Kidney (tissue), 14 donors: ENCODE results near the gene ZNF277. TPM values are rescaled to one million over a fixed set of nuclear protein-coding genes. Genes with fewer than 3 reads are reported as not detected.

Experiments
- DNase-seq, 5 donors: peaks; one replicate each; pipeline ENCODE4 v3.0.0-alpha.2; 2013 to 2020
- FAIRE-seq: peaks from 2 replicates; lab custom pipeline; 2012; peaks lifted over from hg19 to GRCh38; lab: Jason Lieb, UNC
- H3K27ac ChIP-seq, 2 donors: one replicate each; pipeline ENCODE4 v1.7.0; 2013; ENCODE audit warnings: low read depth in 2 of 2, low read length in 2 of 2, inconsistent platforms in 1 of 2
- H3K27me3 ChIP-seq: one replicate; pipeline ENCODE4 v1.7.1; 2013; ENCODE audit warnings: low read length, inconsistent platforms; ENCODE audit not compliant: control insufficient read depth, insufficient read depth
- H3K36me3 ChIP-seq, 3 donors: one replicate each; pipeline versions ENCODE4 v1.7.0 to v1.7.1; 2013; ENCODE audit warnings: low read length in 3 of 3, control low read depth in 1 of 3, inconsistent platforms in 1 of 3; ENCODE audit not compliant: insufficient read depth in 3 of 3, control insufficient read depth in 2 of 3
- H3K4me1 ChIP-seq, 3 donors: one replicate each; pipeline versions ENCODE4 v1.7.0 to v1.7.1; 2013; ENCODE audit warnings: low read length in 3 of 3, inconsistent platforms in 1 of 3, low read depth in 1 of 3; ENCODE audit not compliant: control insufficient read depth in 2 of 3, insufficient read depth in 2 of 3
- H3K4me3 ChIP-seq, 3 donors: one replicate each; pipeline versions ENCODE4 v1.7.0 to v1.8.1; 2013; ENCODE audit warnings: low read length in 3 of 3, control low read depth in 1 of 3, inconsistent platforms in 1 of 3
- H3K9ac ChIP-seq, 3 donors: one replicate each; pipeline versions ENCODE4 v1.7.0 to v1.7.1; 2013; ENCODE audit warnings: low read length in 3 of 3, control low read depth in 1 of 3, inconsistent platforms in 1 of 3
- H3K9me3 ChIP-seq, 3 donors: one replicate each; pipeline versions ENCODE4 v1.7.0 to v1.7.1; 2013; ENCODE audit warnings: low read length in 3 of 3, control low read depth in 1 of 3, inconsistent platforms in 1 of 3; ENCODE audit not compliant: control insufficient read depth in 2 of 3, insufficient read depth in 1 of 3
- CTCF ChIP-seq: IDR thresholded peaks from 3 replicates; pipeline ENCODE4 v1.5.1; 2012; ENCODE audit warnings: mild to moderate bottlenecking, moderate library complexity, borderline replicate concordance; ENCODE audit not compliant: insufficient read depth; ENCODE audit errors: extremely low read depth
- intact Hi-C: fragments of 100-400 bp; cut with DNase I; formaldehyde crosslinking; loops from one replicate; pipeline ENCODE4 v1.11.1; 2022
- polyA plus RNA-seq: library from polyadenylated mRNA; stranded (reverse); fragments of 350-450 nt; fragmentation: Illumina TruSeq; extraction: RNeasy Lipid Tissue Mini Kit (QIAGEN cat#74804); gene quantifications from one replicate; pipeline ENCODE4 v1.2.3, GENCODE V29; 2014; ENCODE audit warnings: low read depth, low replicate concordance; ENCODE audit not compliant: insufficient read depth
- total RNA-seq: library from RNA; stranded (reverse); fragmentation: NEBNext Ultra II Directional; extraction: Animal tissue kit (Norgen Biotek cat#: 25700); gene quantifications from one replicate; pipeline ENCODE4 v1.2.1, GENCODE V29; 2021
- donor health status: control.
- donor health status: control.
- donor health status: control.
- donor health status: control.
- donor health status: control.
- donor health status: DM: yes; HTN: yes; CAD: no.
- donor health status: Normal renal cell carcinoma (clear cell type).

ZNF277 gene
- total and polyA plus RNA-seq, 2 donors from 2014 or later: 18.7 to 25.0 TPM

DNA sequence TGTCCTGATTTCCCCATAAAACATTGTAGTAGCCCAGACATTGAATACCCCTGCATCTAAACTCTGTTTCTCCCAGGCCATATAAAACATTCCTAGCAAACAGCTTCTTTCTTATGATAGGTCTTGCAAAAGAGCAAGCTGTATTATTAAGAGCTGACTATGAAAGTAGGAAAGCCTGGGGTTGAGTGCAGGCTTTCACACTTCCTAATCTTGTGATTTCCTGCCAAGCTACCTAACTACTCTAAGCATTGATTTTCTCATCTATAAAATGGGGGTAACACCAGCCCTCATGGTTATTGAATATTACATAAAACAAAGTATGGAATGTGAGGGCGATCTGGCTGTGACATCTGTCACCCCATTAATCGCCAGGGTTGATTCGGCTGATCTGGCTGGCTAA lies 81.8 kb downstream of the ZNF277 start:
- Histone ChIP-seq H3K27ac (no peak overlapping the region), H3K4me3 (no peak overlapping the region), H3K9me3 (no peaks in the 10 kb centered on the region), H3K36me3 (no peaks in the 10 kb centered on the region), H3K27me3 (no peaks in the 10 kb centered on the region), H3K4me1 (no peaks in the 10 kb centered on the region), H3K9ac (no peak overlapping the region)
- no peak for TF ChIP-seq CTCF
- intact Hi-C loops: no loop called here
- no peak for DNase-seq
- no peak for FAIRE-seq

GRCh38 chr7:112290065-112290464 lies 83.6 kb downstream of the ZNF277 start:
- H3K36me3 ChIP-seq: no peaks in the 10 kb centered on the region
- H3K4me1 ChIP-seq: no peaks in the 10 kb centered on the region
- no peaks in the 10 kb centered on the region for H3K9me3 ChIP-seq
- H3K9ac ChIP-seq: no peak overlapping the region
- intact Hi-C loops: no loop called here
- DNase-seq: no peak
- no peaks in the 10 kb centered on the region for H3K27me3 ChIP-seq
- no peak for TF ChIP-seq CTCF
- no peak for FAIRE-seq
- no peak overlapping the region for H3K4me3 ChIP-seq
- no peak overlapping the region for H3K27ac ChIP-seq

DNA sequence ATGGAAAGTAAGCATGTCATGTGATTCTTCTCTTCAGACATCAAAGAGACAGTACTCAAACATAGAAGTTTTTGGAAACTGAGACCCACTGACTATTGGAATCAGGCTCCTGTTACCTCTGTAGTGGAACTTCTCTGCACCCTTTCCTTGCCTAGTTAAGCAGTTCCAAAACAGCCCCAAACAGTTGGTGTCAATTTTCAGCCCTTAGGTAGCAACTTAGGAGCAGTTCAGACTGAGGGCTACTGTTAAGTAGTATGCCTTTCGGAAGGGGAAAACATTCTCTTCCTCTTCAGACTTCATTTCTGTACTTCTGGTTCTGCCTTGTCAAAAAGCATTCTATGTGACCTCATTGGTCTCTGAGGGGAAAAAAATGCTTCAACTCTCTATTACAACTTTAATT lies 85.7 kb downstream of the ZNF277 start:
- Histone ChIP-seq H3K36me3 (no peaks in the 10 kb centered on the region), H3K4me1 (no peaks in the 10 kb centered on the region), H3K9ac (no peak overlapping the region), H3K4me3 (no peak overlapping the region), H3K27ac (no peak overlapping the region), H3K9me3 (no peaks in the 10 kb centered on the region), H3K27me3 (no peaks in the 10 kb centered on the region)
- intact Hi-C loops: no loop called here
- DNase-seq: no peak
- no peak for TF ChIP-seq CTCF
- no peak for FAIRE-seq

DNA sequence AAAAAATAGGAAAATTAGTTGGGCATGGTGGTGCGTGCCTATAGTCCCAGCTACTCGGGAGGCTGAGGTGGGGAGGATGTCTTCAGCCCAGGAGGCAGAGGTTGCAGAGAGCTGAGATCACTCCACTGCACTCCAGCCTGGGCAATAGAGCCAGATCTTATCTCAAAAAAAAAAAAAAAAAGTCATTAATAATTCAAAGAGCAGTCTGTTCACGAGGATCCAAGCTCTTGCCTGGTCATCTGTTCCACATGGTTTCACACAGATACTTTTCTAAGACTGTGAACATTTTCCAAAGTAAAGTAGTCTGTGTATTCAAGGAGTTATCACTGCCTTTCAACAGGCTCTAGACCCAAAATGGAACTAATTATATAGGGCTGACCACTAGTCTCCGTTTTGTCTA lies 86.9 kb downstream of the ZNF277 start:
- H3K27ac ChIP-seq: no peak overlapping the region
- H3K9ac ChIP-seq: no peak overlapping the region
- no peaks in the 10 kb centered on the region for H3K9me3 ChIP-seq
- intact Hi-C loops: no loop called here
- no peaks in the 10 kb centered on the region for H3K36me3 ChIP-seq
- DNase-seq (no peak), FAIRE-seq (no peak)
- no peak for TF ChIP-seq CTCF
- H3K27me3 ChIP-seq: no peaks in the 10 kb centered on the region
- H3K4me1 ChIP-seq: no peaks in the 10 kb centered on the region
- H3K4me3 ChIP-seq: no peak overlapping the region
